Fibroblast of lung (primary cell): ENCODE results near the gene GYG1.

Experiments used
- CTCF ChIP-seq, 2 donors: IDR thresholded peaks in 1 of 2; conservative IDR thresholded peaks in 1 of 2; 1 replicate in 1 of 2; 2 replicates in 1 of 2; pipeline ENCODE4 v1.5.1; 2011 to 2012; ENCODE audit warnings: low read length in 2 of 2, control low read depth in 1 of 2, inconsistent platforms in 1 of 2, low read depth in 1 of 2, mild to moderate bottlenecking in 1 of 2
- EZH2 ChIP-seq: IDR thresholded peaks from 2 replicates; pipeline ENCODE4 v1.5.1; 2012; ENCODE audit warnings: low read length, control low read depth, mild to moderate bottlenecking; ENCODE audit errors: missing control alignments

GRCh38 chr3:149009732-149010131 lies 18.4 kb downstream of the GYG1 start:
- no peak for TF ChIP-seq CTCF (conservative IDR thresholded peaks at IDR 0.05 in 1 of 2, IDR thresholded peaks at IDR 0.05 in 1 of 2; ENCODE audit: low read depth in 1 of 2, low read length in 2 of 2)
- TF ChIP-seq EZH2: no peak
